ENCODE results near the gene ERMP1.
"Not testable (repeated sequence)": the region's sequence is repeated elsewhere in the genome, so short reads cannot be mapped to it uniquely, and the experiment has no call there.

The ERMP1 gene

DNA sequence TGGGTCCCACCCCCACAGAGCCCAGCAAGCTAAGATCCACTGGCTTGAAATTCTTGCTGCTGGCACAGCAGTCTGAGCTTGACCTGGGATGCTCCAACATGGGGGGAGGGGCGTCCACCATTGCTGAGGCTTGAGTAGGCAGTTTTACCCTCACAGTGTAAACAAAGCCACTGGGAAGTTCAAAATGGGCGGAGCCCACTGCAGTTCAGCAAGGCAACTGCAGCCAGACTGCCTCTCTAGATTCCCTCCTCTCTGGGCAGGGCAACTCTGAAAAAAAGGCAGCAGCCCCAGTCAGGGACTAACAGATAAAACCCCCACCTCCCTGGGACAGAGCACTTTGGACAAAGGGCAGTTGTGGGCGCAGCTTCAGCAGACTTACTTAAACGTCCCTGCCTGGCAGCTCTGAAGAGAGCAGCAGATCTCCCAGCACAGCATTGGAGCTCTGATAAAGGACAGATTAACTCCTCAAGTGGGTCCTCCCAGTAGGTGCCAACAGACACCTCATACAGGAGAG lies 53.2 kb downstream of the ERMP1 start:
- DNase-seq (ENCODE audit: low spot score) = not testable (repeated sequence)

DNA sequence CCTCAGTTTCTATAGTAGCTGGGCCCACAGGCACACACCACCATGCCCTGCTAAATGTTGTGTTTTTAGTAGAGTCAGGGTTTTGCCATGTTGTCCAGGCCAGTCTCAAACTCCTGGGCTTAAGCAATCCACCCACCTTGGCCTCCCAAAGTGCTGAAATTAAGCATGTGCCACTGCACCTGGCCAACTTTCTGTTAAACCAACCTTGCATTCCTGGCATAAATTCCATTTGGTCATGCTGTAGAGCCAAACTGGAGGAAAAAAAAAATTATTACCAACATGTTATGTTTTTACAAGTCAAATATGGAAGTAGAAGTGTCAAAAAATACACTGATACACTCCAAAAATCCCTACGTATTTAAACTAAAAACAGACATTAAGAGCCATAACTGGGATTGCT lies 54.1 kb downstream of the ERMP1 start:
- DNase-seq (ENCODE audit: low spot score) = no peak

DNA sequence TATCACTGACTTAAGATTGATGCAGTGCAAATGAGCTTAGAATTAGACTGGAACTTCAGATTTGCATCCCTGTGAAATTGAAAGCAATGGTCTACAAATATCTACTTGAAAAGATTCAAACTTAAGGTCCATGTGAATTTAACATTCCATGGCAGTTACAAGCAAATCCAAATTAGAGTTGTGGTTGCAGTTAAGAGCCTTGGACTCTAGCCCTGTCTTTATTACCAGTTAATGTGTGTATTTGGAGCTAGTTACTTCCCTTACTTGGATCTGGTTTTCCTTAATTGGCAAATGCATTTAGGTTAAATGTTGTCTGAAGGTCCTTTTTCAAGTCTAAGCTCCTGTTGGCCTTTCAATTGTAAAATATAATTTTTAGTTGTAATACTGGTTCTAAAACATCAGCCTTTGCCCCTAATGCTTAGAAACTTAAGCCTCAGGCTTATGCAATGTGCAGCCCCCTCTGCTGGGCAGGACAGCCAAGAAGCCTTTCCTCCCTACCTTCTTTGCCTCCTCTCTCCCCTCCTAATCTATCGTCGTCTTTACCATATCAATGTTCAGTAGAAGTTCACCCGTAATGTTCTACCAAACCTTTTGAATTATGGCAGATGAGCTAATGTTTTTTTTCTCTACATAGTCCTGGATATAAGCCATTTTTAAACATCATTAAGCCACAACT lies 59.5 kb downstream of the ERMP1 start:
- no peak for DNase-seq (ENCODE audit: low spot score)

DNA sequence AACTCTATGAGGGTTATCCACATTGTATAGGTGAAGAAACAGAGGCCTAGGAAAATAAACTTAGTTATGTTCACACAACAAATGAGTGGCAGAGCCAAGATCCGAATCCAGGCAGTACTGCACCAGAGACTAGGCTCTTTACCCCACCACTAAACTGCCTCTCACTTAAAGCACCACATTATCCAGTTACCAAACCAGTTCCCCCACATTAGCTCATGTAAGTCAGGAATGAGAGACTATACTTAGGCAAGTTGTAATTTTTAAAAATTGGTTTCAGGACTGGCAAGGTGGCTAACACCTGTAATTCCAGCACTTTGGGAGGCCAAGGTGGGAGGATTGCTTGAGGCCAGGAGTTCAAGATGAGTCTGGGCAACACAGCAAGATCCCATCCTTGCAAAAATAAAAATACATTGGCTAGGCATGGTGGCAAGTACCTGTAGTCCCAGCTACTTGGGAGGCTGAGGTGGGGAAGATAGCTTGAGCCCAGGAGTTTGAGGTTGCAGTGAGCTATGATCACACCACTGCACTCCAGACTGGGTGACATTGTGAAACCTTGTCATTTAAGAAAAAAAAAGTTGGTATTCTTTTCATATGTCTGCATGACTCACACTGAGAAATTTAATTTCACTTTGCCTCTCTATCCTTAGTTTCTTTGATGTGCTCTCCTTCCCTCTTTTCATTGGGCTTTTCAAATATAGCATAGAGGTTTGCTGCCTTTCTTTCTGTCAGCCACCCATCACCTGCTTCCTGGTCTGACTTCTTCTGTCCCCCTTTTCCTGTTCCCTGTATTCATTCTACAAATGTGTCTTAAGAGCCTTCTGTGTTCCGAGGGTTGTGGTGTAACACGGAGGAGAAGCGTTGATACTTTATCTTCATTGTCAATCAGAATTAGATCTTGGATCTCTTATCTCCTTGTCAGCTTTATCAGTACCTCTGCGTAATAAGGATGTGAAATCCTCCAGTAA lies 64.7 kb downstream of the ERMP1 start:
- DNase-seq (ENCODE audit: low spot score) = no peak

DNA sequence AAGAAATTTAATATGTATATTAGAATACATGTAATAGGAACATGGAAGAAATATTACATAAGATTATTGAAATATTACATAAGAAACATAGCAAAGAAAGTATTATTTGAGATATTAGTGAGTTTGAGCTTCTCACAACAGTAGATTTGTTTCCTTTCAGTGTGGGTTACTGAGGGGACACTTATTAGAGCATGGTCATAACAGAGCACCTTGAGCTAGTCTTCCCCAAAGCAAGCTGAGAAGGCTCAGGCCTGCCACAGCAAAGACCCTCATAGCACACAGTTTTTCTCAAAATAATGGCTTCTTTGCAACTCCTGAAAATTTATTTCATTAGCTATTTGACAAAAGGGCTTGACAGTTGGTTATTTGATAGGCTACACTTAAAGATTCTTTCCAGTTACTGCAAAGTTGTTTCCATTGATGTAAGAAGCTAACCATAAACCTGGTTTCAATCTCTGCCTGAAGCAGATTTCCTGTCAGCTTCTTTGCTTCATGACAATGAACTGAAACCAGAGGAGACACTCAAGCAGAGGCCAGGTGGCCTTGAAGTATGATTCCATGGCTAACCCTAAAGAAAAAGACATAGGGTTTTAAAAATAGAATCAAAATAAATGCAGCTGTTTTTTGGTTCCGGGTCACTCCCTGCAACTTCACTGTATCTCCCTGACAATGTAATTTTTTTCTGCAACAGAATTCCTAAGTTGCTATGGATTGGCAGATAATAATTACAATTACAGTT lies 68.6 kb downstream of the ERMP1 start:
- DNase-seq (ENCODE audit: low spot score) = no peak

DNA sequence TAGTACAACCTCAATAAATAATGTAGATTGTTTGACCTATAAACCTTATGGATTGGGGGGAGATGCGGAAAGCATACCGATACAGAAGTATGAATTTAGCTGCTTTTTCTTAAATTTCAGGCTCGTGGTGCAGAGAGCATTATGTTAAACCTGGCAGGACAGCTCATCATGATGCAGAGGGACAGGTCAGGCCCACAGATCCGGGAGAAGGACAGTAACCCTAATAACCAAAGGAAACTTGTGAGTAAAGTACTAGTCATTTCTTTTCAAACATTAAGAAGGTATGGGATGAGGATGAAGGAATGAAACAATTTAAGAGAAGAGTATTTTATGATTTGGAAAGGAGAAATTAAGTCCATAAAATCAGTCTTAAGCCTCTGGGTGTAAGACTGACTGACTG lies 70.5 kb downstream of the ERMP1 start:
- DNase-seq (ENCODE audit: low spot score) = no peak

DNA sequence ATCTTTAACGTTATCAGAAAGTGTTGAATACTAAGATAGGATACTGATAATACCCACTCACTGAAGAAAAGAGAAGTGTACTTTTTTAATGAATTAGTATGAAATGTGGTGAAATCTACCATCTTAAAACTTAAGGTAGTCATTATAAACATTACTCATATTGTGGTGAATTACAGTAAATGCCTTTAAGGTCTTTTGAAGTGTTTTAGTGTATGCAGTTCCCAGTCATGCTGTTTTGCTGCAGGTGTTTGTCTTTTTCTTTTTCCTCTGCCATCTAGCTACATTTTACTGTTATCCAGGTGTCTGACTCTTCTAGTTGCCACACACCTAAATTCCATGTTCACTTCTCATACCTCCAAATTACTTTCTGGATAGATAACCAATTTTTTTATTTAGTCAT lies 72.6 kb downstream of the ERMP1 start:
- no peak for DNase-seq (ENCODE audit: low spot score)

DNA sequence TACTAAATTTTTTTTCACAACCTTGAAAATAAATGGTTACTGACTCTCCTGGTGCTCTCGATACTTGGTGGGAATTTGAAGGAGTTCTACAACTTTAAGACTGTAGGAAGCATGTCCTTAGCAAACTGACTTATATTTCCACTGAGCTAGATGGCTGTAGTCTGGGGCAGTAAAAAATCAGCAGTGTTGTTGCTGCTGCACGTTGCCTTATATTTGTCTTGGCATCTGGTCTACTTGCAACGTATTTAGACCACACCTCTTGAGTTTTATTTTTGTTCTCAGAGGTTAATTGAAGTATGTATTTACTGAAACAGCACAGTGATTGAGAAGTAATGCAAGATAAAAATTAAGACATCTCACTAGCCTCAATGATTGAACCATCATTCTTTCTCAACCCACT lies 76.3 kb downstream of the ERMP1 start:
- no peak for DNase-seq (ENCODE audit: low spot score)

DNA sequence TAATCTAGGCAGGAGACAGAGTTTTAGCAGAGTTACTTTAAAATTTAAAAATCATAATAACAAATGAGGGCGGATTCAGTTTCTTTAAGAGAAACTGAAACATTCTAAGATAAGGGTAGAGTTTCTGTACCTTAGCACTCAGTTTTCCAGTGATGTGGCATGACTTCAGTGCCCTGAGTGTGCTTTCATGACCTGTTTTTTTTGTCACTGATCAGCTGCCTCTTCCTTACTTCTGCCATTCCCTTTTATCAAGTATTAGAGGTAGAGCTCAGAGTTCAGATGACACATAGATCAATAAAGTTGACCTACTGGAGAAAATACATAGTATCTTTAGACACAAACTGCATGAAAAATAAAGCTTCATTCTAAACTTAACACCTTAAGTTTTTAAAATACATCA lies 82.3 kb downstream of the ERMP1 start:
- no peak for DNase-seq (ENCODE audit: low spot score)

DNA sequence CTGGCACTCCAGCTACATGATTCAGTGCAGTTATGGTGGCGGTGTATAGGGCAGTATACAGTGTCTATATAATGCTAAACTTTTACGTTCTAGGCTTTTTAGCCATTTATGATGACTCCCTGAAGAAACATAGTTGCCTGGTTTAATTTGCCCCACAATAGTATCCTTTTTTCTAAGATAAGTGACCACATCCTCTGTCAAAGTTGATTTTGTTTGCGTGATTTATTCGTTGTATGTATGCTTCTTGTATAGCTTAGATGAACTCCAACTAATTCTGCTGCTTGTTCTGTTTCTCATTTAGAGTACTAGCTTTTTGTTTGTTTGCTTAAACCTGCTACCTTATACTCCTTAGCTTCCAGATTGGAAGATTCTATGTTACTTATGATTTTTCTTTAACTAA lies 83.6 kb downstream of the ERMP1 start:
- DNase-seq (ENCODE audit: low spot score) = no peak

DNA sequence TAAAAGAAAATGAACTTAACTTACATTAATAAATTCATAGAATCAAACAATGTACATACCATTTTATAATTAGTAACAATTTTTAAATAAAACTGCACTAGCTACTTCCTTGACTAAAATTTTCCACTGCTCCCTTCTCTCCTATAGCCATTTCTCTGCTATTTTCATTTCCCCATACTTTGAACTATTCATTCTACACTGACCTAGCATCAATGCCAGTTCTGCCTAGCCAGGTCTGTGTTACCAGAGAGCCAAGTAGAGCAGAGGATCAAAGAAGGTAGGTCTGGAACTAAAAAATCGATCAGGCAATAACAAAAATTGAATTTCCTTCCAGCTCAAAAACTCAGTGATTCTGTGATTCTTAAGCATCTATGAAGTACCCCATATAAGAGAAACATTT lies 84.5 kb downstream of the ERMP1 start:
- DNase-seq (ENCODE audit: low spot score) = no peak

DNA sequence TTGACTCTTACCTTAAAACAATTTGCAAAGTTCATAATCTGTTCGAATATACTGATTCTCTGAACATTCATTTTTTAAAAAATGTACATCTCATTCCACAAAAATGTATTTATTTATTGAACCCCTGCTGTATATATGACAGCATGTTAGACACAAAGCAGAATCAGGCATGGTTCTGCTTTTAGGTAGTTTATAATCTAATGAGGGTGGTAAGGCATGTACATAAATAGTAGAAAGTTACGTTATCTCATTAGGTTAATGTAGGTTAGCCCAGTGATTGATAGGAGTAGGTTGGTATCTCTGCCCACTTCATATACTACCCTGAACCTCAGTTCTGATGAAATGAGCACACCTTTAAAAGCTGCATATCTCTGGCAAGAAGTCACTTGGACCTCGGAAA lies 89.8 kb downstream of the ERMP1 start:
- no peak for DNase-seq (ENCODE audit: low spot score)

DNA sequence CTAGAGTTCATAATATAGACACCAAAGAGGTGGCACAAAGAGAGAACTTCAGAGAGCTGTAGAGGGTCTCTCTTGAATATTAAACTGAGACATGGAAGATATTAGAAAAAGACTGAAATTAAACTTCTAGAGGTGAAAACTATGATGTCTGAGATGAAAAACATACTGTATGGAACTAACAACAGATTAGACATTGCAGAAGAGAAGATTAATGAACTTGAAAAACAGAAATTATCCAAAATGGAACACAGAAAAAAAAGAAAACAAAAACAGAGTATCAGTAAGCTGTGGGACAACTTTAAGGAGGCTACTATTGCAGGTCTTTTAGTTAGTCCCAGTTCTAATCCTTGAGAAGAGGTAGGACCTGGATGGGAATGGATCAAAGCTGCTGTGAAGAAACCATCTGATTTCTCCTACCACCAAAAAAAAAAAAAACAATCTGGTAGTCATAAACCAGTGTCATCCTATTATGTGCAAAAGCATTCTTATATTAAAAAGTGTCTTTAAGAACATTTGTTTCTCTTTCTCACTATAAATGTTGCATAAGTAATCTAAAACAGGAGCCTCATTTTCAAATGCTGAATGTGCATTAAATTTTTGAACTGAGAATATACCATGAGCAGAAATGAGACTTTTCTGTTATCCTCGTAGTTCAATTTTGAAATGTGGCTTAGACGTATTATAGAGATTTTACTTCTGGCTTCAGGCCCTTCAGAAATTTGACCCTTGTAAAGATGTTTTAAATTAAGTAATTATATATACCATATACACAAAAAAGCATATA lies 96.2 kb downstream of the ERMP1 start:
- DNase-seq (ENCODE audit: low spot score) = no peak

DNA sequence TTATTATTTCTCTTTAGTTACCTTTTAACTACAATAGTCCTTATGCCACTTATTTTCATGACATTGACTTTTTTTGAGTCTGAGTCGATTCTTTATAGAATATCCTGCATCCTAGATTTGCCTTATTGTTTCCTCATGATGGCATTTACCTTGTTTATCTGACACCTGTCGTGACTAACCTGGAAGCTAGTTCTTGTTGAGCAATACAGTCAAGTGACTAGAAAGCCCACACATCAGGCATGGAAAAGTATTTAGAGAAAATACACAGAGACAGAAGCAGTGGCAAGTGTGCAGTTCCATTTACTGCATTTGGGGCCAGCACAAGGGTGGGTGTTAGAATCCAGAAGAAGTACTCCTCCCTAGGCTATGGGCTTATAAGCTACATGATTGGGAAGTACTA lies 97.8 kb downstream of the ERMP1 start:
- DNase-seq (ENCODE audit: low spot score) = no peak
